HG02981 (cell line): ENCODE measurements around the gene NOTCH1.

Experiments used
- ATAC-seq: cut with Tn5 transposase; IDR thresholded peaks from one replicate; pipeline ENCODE4 v1.9.1; 2021; ENCODE audit warnings: mild to moderate bottlenecking, moderate library complexity; ENCODE audit not compliant: unreplicated experiment

The NOTCH1 gene

GRCh38 chr9:136545965-136546696 is at the start of gene NOTCH1:
TSS of gene NOTCH1 (minus strand) at chr9:136546048. CDS start at chr9:136545786, 262 bp downstream.
- peak; percentile 56 for ATAC-seq

GRCh38 chr9:136594492-136594891 is 48.6 kb upstream of the NOTCH1 start:
- no peak for ATAC-seq

GRCh38 chr9:136593581-136593980 is 47.7 kb upstream of the NOTCH1 start:
- no peak for ATAC-seq

GRCh38 chr9:136592666-136593065 is 46.8 kb upstream of the NOTCH1 start:
- ATAC-seq, result no peak

- no peak for ATAC-seq
Observed at GRCh38 chr9:136590821-136591752, 45.2 kb upstream of the NOTCH1 start.

GRCh38 chr9:136589766-136590763 is 44.2 kb upstream of the NOTCH1 start:
- ATAC-seq, result no peak

- no peak for ATAC-seq
Observed at GRCh38 chr9:136588663-136589464, 43.0 kb upstream of the NOTCH1 start.

- ATAC-seq, result no peak
Observed at GRCh38 chr9:136587944-136588662, 42.3 kb upstream of the NOTCH1 start.

GRCh38 chr9:136587145-136587943 is 41.5 kb upstream of the NOTCH1 start:
- ATAC-seq, result no peak

GRCh38 chr9:136586391-136586953 is 40.6 kb upstream of the NOTCH1 start:
- no peak for ATAC-seq

- ATAC-seq, result no peak
Observed at GRCh38 chr9:136585531-136586120, 39.8 kb upstream of the NOTCH1 start.

GRCh38 chr9:136584934-136585333 is 39.1 kb upstream of the NOTCH1 start:
- no peak for ATAC-seq

- no peak for ATAC-seq
Observed at GRCh38 chr9:136584401-136584932, 38.6 kb upstream of the NOTCH1 start.

- no peak for ATAC-seq
Observed at GRCh38 chr9:136582977-136583735, 37.3 kb upstream of the NOTCH1 start.

- no peak for ATAC-seq
Observed at GRCh38 chr9:136581614-136582447, 36.0 kb upstream of the NOTCH1 start.
